ENCODE results near the gene GP5.

GP5 gene

DNA sequence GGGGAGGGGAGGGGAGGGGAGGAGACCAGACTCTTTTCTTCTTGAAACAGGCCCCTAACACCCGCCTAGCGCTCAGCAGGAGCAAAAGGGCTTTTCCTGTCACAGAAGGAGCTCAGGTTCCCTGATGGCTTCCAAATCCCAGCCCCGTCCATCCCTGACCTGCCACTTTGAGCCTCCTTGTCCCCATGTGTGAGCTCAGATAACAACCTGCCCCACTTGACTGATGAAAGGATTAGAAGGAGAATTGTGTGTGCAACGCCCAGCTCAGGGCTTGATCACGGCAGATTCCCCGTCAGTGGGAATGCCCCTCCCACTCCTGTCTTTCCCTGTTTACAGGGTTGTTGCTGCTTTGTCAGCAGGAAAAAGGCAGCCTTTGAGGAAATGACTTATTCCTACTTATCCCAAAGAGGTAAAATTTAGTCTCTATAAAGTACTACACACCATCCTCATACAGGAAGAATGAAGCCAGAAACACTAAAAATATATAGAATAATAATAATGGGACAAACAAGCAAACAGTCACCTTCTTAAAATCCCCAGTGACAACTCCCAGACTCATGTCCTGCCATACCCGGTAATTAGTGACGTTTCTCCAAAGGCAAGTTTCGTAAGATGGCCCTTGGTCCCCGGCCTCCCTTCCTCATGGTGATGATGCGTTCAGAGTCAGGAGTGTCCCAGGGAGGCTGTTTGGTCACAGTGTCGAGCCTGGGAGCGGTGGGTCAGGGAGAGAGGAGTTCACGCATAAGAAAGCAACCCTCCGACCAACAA, 23.4 kb downstream of the GP5 start:
- DNase-seq, result no peak

DNA sequence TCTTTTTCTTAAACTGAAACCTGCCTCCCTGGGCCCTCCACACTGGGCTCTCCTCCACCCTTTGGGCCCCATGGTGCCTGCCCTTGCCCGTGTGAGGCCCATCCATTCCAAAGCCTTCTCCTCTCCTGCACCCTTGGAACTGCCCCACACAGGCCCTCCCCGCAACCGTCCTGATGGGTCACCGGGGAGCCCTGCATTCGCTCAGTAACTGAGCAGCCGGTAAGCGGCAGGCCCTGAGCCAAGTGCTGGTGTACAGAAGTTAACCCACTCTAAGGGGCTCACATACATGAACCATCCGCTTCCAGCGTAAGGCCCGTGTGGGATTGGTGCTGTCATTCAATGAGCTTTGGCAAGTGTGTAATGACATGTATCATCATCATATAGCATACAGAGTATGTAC, 24.1 kb downstream of the GP5 start:
- no peak for DNase-seq

DNA sequence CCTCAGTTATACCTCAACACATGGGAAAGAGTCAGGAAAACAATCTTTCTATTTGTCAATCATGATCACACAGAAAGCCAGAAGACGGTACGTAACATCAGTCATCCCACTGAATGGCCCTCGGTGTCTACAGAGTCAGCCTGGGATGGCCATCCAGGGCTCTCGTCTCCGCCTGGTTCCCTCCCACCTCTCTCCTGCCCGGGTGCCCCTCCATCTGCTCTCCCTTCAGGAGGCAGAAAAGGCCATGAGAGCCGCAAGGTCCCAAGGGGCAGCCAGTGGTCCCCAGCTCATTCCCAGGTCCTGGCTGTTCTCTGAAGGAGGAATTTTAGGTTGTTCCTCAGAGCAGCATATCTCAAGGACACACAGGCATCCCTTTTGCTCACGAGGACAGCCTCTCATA, 25.2 kb downstream of the GP5 start:
- no peak for DNase-seq

DNA sequence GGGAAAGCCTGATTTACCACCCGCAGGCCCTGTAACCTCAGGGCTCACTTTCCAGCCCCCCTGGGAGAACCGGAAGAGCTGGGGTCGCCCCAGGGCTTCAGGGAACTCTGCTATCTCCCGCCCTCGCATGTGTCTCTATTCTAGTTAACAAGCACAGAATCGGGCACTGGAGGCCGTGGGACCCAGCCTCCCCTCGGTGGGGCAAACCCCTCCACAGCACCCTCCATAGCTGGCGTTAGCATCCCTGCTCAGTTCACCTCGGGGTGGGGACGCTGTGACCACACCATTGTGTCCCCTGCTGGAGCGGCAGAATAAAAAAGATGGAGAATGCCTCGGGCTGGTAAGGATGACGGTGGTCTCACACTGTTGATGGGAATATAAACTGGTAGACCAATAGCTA, 26.0 kb downstream of the GP5 start:
- DNase-seq, result no peak

DNA sequence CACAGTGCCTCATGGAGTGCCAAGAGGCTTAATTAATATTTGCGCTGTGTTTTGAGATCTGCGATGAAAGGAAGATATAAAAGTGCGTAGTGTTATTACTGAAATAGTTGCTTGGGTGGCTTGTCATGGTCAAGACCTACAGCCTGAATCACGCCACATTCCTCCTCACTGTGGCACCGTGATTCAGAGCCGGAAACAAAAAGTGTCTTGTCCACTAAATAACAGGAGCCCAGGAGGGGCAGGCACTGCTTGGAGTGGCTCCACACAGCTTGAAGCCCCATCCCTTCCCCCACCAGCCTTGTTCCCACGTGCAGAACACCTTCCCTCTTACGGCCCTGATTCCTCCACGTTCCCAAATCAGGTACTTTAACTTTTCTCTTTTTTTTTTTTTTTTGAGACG, 28.3 kb downstream of the GP5 start:
- peak in 1 of 14 donors; percentile 10 for DNase-seq

DNA sequence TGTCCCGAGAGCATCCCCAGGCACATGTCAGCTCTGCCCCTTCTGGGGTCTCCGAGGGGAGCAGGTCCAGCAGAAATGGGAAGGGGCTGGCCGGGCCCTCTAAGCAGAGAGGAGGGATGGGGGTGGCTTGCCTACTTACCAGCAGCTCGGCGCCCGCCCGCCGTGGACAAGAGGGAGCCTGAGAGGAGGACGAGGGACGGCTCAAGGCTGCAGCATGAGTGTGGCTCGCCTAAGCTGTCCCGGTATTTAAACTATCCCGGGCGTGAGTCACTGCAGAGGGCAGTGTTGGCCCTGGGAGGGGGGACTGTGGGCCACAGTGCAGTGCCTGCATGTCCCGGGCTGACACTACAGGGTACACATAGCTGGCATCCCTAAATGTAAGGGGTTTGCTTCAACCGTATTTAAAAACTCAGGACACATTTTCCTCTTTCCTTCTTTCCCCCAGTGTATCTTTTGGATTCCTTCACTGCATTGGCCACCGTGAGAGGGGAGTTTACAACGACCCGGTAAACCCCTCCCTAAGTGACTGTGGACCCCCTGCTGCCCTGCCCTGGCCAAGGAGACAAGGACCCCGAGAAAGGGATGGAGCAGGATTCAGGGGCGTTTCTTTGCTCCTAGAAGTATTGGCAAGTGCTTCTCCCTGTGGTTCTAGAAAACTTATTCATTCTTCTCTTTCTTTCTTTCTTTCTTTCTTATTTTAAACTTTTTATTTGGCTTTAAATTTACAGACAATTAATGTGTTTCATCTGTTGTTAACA, 29.4 kb downstream of the GP5 start, which contains the start of gene LRRC15:
TSS of gene LRRC15 (minus strand) at position 222 of the 758 bp plus-strand sequence. CDS start 8,700 bp downstream, outside the sequence.
- DNase-seq, result peak in 1 of 14 donors; percentile 21

DNA sequence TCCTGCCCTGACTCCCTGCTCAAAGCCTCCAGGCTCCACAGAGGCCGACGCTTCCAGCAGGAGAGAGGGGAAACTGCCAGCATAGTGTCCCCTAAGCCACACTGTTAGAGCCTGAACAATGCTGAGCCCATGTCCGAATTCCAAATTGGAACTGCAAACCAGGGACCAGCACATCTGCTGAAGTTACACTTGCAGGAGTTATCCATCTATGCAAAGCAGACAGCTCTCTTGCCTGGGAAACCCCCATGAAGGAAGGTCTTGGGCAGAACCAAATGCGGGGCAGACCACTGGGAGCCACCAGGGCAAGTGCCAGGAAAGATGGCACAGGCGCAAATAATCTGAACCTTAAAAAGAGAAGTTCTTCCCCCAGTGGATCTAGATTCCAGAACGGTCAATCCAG, 30.1 kb downstream of the GP5 start:
- DNase-seq, result no peak

DNA sequence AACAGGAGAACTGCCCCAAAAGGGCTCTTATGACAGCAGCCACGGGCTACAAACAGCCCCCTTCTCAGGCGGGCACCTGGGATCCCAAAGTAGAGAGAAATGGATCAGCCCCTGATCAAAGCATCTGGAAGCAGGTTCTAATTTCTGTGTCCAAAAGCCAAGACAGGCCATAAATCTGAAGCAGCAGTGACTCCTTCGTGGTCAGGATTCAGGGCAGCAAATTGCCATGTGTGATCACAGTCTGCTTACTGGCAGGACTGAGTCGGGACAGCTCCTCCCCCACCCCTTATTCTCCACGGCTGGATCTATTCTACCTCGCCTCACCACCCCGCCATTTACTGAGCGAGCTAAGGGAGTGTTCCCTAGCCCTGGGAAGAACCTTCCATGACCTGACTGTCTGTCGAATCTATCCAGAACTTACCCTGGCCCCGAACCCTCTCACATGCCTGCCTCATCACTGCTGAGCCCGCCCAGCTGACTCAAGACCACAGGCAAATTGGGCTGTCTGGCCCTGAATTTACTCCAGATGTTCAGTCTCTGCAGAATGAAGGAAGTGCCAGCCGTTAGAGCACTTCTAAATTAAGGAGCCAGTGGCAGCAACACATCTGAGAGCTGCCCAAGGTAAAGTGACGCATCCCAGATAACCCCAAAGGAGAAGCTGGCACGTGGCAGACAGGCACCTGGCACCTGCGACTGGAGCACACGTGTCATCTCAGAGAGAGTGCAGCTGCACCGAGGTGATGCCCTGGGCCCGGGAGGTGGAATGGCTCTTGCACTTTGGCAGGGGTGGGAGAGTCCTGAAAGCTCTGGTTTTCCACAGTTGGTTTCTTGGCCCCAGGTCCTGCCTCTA, 30.8 kb downstream of the GP5 start:
- no peak for DNase-seq

DNA sequence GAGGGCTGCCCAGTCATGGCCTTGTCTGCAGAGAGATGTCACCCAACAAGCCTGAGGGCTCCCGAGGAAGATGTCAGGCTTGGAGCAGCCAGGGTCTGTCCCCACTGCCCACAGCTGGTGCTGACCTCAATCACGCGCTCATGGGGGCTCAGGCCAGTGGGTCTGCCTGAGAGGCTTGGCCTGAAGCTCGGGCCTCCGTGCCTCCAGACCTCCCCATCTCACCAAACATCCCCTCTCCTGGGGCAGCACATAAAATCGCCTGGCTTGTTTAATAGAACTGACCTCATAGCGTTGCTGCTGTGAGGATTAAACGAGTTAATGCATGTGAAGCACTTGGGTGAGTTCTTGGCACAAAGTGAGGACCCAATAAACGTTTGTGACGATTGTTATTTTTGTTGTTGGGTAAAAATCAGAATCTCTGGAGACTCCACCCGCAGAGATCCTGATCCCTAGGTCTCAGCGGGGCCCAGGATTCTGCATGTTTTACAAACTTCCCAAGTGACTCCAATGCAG, 33.0 kb downstream of the GP5 start:
- DNase-seq, result no peak

DNA sequence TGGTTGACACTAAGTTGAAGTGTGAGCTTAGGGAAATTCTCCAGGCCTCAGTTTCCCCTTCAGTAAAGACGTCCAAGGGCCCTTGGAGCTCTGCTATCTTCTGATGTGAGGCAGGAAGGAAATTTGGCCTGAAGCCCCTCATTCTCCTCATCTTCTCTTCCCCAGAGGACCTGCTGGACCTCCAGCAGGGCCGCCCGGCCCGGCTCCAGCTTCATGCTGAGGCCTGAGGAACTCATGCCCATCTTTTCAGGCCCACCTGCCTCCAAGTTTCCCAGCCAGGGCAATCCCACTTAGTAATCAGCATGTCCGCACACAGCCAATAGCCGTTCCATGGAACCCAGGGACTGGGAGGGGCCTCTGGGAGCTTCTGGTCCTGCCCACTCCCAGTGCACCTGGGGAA, 33.5 kb downstream of the GP5 start:
- no peak for DNase-seq

DNA sequence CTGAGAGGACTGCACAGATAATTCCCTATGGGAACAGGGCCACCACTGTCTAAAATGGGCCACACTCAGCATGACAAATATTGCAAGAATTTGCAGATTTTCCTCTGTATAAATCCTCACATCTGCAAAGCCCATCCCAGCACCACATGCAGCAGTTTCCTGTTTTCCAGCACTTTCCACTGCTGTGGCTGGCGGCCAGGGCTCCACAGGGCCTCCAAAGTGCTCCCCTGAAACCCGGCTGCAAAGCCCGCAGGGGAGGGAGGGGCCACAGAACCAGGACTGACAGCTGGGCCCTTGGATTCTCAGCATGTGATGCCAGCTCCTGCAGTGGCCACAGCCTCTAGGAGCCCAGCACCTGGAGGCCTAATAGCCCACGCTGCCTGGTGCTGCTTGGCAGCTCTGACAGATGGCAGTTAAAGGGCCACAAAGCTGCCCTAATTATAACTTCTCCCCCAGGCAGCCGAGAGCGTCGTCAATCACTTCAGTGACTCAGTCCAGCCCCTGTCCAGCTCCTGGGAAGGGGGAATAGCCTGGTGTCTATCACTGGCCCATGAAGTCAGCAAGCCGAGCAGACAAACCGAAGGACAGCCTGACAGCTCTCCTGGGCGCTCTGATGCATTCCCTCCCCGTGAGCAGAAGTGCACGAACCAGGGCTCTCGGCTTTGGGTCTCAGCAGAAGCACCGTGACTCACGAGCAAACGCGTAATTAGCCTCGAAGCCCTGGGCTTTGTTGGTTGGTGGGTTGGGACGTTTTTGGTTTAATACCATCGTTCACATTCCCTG, 34.2 kb downstream of the GP5 start:
- peak in 3 of 14 donors; percentile 3 to 43 (median 12) for DNase-seq

DNA sequence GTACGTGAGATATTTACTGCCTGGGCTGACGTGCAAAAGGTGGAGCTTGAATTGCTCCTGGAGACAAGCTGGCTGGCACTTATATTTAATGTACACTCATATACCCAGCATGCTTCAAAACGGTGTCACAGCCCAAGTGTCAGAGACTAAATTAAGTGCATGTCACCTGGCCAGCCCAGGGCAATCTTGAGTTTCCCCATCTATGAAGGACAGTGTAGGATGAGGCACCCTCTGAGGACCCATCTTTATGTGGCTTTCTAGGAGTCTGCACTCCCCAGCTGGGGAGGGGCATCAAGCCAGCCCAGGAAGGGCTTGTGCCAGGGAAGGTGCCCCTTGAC, 34.8 kb downstream of the GP5 start:
- DNase-seq, result no peak

DNA sequence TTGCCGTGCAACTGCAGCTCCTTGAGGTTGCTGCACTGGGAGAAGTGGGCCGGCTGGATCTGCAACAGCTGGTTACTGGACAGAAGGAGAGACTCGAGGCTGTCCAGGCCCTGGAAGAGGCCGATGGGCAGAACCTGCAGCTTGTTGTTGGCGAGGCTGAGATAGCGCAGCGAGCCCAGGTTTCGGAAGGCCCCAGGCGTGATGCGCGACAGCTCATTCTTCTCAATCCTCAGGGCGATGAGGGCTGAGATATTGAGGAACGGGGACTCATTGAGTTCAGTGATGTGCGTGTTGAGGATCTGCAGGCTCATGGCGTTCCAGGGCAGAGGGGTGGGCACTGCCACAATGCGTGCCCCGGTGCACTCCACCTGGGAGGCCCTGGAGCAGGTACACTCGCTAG, 38.5 kb downstream of the GP5 start:
- no peak for DNase-seq

DNA sequence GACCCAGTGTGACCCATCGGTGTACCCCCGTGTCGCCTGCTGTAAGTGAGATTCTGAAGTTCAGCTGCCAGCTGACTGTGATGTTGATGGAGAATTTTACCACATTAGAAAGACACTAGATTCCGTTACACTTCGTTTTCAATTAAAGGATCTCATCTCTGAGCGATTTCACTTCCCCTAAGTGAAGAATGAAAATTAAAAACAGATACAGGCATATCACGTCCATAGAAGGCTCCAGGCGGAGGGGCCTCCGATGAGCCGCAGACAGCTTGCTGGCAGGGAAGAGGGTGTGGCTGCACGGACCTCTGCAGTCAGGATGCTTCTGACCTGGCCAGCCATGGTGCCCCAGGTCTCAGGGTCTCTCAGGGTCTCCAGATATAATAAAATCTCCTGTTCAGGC, 41.4 kb downstream of the GP5 start:
- no peak for DNase-seq

DNA sequence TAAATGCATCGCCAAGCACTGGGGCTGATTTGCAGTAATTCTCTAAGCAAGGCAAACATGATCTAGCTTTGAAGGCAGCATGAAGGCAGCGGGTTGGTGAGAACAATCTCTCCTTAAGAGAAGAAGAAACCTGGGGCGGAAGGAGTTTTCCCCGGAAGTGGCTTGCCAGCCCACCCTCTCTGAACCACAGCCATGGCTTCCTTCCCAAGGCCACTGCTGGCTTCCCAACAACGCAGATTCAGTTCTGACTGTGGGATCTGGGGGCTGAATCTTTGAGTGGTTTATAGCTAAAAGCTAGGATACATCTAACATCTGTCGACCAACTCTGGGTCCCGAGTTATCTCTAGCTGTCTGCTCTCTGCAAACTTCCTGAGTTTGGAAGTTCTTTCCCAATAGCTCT, 43.7 kb downstream of the GP5 start:
- no peak for DNase-seq

DNA sequence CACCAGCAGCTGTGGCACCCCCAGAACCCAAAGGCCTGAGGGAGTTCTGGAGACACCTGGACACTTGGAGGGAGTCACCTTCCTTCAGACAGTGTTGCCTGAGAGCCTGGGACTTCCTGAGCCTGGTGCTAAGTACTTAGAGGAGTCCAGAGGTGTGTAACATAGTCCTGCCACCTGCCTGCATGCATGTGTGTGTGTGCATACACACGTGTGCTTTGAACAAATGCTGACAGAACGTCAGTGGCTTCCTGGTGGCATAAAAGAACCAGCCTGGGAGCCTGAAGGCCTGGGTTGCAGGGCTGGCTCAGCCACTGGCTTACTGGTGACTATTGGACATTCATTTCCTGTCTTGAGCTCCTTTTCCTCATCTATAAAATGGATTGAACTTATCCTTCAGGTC, 44.8 kb downstream of the GP5 start:
- no peak for DNase-seq

DNA sequence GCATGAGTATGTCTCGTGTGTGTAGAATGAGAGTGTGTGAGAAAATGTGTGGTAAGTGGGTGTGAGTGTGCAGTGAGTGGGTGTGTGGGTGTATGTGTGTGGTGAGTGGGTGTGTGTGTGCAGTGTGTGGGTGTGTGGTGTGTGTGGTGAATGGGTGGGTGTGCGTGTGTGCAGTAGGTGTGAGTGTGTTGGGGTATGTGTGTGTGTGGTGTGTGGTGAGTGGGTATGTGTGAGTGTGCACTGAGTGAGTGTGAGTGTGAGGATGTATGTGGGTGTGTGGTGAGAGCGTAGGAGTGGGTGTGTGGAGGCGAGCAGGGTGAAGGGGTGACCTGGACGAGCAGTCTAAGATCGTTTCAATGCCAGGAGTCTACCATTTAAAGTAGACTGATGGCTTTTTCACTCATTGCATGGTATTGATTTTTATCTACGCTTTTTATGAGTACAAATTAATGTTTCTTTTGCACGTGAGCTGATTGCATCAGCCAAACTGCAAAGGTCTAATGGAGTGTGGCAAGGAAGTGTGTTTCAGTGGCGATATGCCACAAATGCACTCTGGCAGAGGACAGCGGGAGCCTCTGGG, 46.3 kb downstream of the GP5 start:
- DNase-seq, result no peak

DNA sequence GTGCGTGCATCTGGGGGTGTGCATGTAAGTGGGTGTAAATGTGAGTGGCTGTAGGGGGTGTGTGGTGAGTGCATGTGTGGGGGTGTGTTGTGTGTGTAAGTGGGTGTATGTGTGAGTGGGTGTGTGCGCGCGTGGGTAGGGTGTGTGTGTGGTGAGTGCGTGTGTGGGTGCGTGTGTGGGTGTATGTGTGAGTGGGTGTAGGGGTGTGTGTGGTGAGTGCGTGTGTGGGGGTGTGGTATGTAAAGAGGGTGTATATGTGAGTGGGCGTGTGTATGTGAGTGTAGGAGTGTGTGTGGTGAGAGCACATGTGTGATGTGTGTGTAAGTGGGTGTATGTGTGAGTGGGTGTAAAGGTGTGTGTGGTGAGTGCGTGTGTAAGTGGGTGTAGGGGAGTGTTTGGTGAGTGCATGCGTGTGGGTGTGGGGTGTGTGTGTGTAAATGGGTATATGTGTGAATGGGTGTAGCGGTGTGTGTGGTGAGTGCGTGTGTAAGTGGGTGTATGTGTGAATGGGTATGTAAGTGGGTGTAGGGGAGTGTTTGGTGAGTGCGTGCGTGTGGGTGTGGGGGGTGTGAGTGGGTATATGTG, 47.0 kb downstream of the GP5 start:
- DNase-seq, result no peak

DNA sequence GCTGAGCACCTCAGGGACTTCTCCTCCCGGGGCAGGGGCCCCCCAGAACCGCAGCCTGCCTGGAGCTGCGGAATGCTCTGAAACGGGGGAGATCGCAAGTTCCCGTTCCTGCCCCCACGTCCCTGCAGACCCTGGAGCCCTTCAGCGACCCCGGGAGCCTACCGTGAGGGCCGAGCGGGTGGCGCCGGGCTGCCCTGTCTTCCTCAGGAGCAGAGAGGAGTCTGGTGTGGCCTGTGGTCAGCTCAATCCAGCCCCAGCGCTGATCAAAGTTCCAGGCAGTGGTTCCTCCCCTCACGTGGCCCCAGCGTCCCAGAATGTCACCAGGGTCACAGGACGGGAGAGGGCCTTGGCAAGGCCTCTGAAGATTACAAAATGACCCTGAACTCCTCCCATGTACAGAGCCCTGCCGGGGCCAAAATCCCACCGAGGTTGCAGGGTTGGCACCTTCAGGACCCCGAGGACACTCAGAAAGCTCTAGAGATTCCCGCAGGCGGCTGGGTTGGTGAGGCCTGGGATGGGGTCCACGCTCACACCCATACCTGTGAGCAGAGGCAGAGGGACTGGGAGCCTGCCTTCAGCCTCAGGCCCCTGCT, 47.9 kb downstream of the GP5 start, which contains the start of gene CPN2:
TSS of gene CPN2 (minus strand) at position 249 of the 593 bp plus-strand sequence. CDS start 8,626 bp downstream, outside the sequence.
- no peak for DNase-seq

DNA sequence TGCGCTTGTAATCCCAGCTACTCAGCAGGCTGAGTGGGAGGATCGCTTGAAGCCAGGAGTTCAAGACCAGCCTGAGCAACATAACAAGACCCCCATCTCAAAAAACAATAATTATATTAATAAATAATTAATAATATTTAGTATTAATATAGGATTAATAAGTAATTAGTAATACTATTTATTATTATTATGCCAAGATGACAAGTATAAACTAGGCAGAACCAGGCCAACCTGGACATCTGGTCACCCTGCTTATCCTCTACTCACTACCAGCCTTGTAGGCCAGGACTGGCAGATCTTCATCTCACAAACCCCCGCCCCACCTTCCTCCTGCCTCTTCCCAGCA, 48.4 kb downstream of the GP5 start:
- DNase-seq, result no peak

DNA sequence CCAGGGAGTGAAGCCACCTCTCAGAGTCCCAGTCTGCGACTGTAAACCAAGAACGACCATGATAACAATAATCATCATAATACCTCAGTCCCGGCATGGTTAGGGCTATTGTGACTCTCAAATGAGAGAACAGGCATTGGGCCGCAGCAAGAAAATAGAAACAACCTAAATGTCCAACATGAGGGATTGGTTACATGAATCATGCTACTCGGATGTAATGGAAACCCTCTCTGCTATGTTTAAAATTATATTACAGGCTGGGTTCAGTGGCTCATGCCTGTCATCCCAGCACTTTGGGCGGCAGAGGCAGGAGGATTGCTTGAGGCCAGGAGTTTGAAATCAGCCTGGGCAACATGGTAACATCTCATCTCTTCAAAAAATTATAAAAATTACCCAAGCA, 50.7 kb downstream of the GP5 start:
- DNase-seq, result no peak
